COLO668 (cell line): ENCODE measurements around the gene AURKB.
"Not testable (repeated sequence)": the region's sequence is repeated elsewhere in the genome, so short reads cannot be mapped to it uniquely, and the experiment has no call there.

Source experiments
- DNase-seq: peaks from one replicate; lab custom pipeline; 2025; ENCODE audit not compliant: unreplicated experiment; lab: John Stamatoyannopoulos, UW

The AURKB gene

GRCh38 chr17:8189041-8189710, 21.2 kb downstream of the AURKB start:
- DNase-seq, result peak; percentile 22

GRCh38 chr17:8188263-8188839, 22.0 kb downstream of the AURKB start:
- DNase-seq, result peak; percentile 10

- DNase-seq, result peak; percentile 85
Measured at GRCh38 chr17:8187517-8188262, 22.7 kb downstream of the AURKB start.

- DNase-seq, result peak; percentile 83
Measured at GRCh38 chr17:8186787-8187516, 23.4 kb downstream of the AURKB start.

GRCh38 chr17:8186446-8186786, 24.0 kb downstream of the AURKB start:
- DNase-seq, result no peak

- DNase-seq, result peak; percentile 56
Measured at GRCh38 chr17:8185582-8186445, 24.6 kb downstream of the AURKB start.

- no peak for DNase-seq
Measured at GRCh38 chr17:8176998-8177731, 33.2 kb downstream of the AURKB start.

- DNase-seq, result peak; percentile 83
Measured at GRCh38 chr17:8176197-8176940, 34.0 kb downstream of the AURKB start, which contains the start of gene TMEM107. Gene TMEM107, minus strand, starts transcription at chr17:8176380. Its CDS starts 94 bp downstream, at chr17:8176286.

GRCh38 chr17:8175795-8176196, 34.6 kb downstream of the AURKB start:
- peak; percentile 16 for DNase-seq

- DNase-seq, result no peak
Measured at GRCh38 chr17:8173871-8174322, 36.5 kb downstream of the AURKB start.

GRCh38 chr17:8173056-8173870, 37.1 kb downstream of the AURKB start:
- DNase-seq, result peak; percentile 67

GRCh38 chr17:8170186-8170585, 40.2 kb downstream of the AURKB start:
- DNase-seq, result not testable (repeated sequence)

GRCh38 chr17:8167526-8167925, 42.8 kb downstream of the AURKB start:
- no peak for DNase-seq

GRCh38 chr17:8166731-8167130, 43.6 kb downstream of the AURKB start:
- no peak for DNase-seq

- DNase-seq, result no peak
Measured at GRCh38 chr17:8164815-8165131, 45.6 kb downstream of the AURKB start.

- DNase-seq, result peak; percentile 56
Measured at GRCh38 chr17:8163978-8164814, 46.2 kb downstream of the AURKB start.
